GM23338 (cell line): ENCODE results near the gene KRT78. TPM values are rescaled to one million over a fixed set of nuclear protein-coding genes. Genes with fewer than 3 reads are reported as not detected.

Source experiments
- ATAC-seq: fragments of 200-7000 bp; cut with Tn5 transposase; 3 replicates; pipeline ENCODE4 v1.9.1; 2020
- DNase-seq: peaks from one replicate; pipeline ENCODE4 v3.0.0-alpha.2; 2015; ENCODE audit warnings: low spot score
- H2AFZ ChIP-seq: fragments of 200-600 bp; sonication (generic); 2 replicates; pipeline ENCODE4 v1.8.0; 2016; ENCODE audit warnings: antibody characterized with exemption, mild to moderate bottlenecking, moderate library complexity
- H3F3A ChIP-seq: fragments of 200-600 bp; sonication (generic); replicated peaks from 2 replicates; pipeline ENCODE4 v1.8.0; 2017; ENCODE audit warnings: antibody characterized with exemption, mixed run types, low read depth
- H3K27ac ChIP-seq: fragments of 200-600 bp; sonication (generic); 2 replicates; pipeline ENCODE4 v1.6.1; 2016; ENCODE audit warnings: low read depth
- H3K27me3 ChIP-seq: fragments of 200-600 bp; sonication (generic); 2 replicates; pipeline ENCODE4 v1.8.0; 2016; ENCODE audit warnings: mild to moderate bottlenecking, mixed run types, moderate library complexity; ENCODE audit not compliant: insufficient read depth
- H3K36me3 ChIP-seq: fragments of 200-600 bp; sonication (generic); 2 replicates; pipeline ENCODE4 v1.8.0; 2016; ENCODE audit warnings: mild to moderate bottlenecking; ENCODE audit not compliant: insufficient read depth
- H3K4me1 ChIP-seq: fragments of 200-600 bp; sonication (generic); 2 replicates; pipeline ENCODE4 v1.8.0; 2016; ENCODE audit warnings: mild to moderate bottlenecking, moderate library complexity; ENCODE audit not compliant: insufficient read depth
- H3K4me2 ChIP-seq: fragments of 200-600 bp; sonication (generic); 2 replicates; pipeline ENCODE4 v1.7.1; 2017; ENCODE audit warnings: mixed run types
- H3K4me3 ChIP-seq: fragments of 200-600 bp; sonication (generic); 2 replicates; pipeline ENCODE4 v1.6.1; 2016; ENCODE audit warnings: mixed run types
- H3K79me2 ChIP-seq: fragments of 200-600 bp; sonication (generic); replicated peaks from 2 replicates; pipeline ENCODE4 v1.8.0; 2017; ENCODE audit warnings: mild to moderate bottlenecking; ENCODE audit not compliant: insufficient read depth
- H3K9me2 ChIP-seq: fragments of 200-600 bp; sonication (generic); 2 replicates; pipeline ENCODE4 v1.8.0; 2017; ENCODE audit not compliant: insufficient read depth
- H4K20me1 ChIP-seq: fragments of 200-600 bp; sonication (generic); replicated peaks from 2 replicates; pipeline ENCODE4 v1.8.0; 2017; ENCODE audit warnings: mild to moderate bottlenecking; ENCODE audit not compliant: insufficient read depth
- H3K27ac Mint-ChIP-seq: 2 replicates; pipeline ENCODE4 v1.8.0; 2020; ENCODE audit warnings: inconsistent platforms, mild to moderate bottlenecking, moderate library complexity, mixed read lengths
- H3K27me3 Mint-ChIP-seq: 3 replicates; pipeline ENCODE4 v1.8.0; 2022; ENCODE audit warnings: low read depth, mild to moderate bottlenecking, moderate library complexity, mixed read lengths, inconsistent platforms; ENCODE audit not compliant: insufficient read depth, poor library complexity
- H3K36me3 Mint-ChIP-seq: 3 replicates; pipeline ENCODE4 v1.8.0; 2021; ENCODE audit warnings: low read depth, mild to moderate bottlenecking, inconsistent platforms, moderate library complexity, mixed read lengths
- H3K4me1 Mint-ChIP-seq: 3 replicates; pipeline ENCODE4 v1.8.0; 2020; ENCODE audit warnings: mild to moderate bottlenecking, inconsistent platforms, mixed read lengths
- H3K4me3 Mint-ChIP-seq: 3 replicates; pipeline ENCODE4 v1.8.0; 2021; ENCODE audit warnings: moderate library complexity, mild to moderate bottlenecking, inconsistent platforms, mixed read lengths
- H3K9me3 Mint-ChIP-seq: 3 replicates; pipeline ENCODE4 v1.8.0; 2020; ENCODE audit warnings: moderate library complexity, mild to moderate bottlenecking, inconsistent platforms, mixed read lengths
- CREB1 ChIP-seq: fragments of 250-450 bp; sonication (Bioruptor Pico); IDR thresholded peaks from 2 replicates; pipeline ENCODE4 v1.5.0; 2020; ENCODE audit warnings: low read depth, mild to moderate bottlenecking, moderate library complexity
- EZH2 ChIP-seq: fragments of 200-600 bp; sonication (generic); IDR thresholded peaks from one replicate; pipeline ENCODE4 v1.8.0; 2017; ENCODE audit warnings: antibody characterized with exemption, mild to moderate bottlenecking, low read depth; ENCODE audit not compliant: unreplicated experiment
- EZH2phosphoT487 ChIP-seq: fragments of 200-600 bp; sonication (generic); IDR thresholded peaks from one replicate; pipeline ENCODE4 v1.8.1; 2018; ENCODE audit warnings: antibody characterized with exemption; ENCODE audit not compliant: unreplicated experiment
- JUNB ChIP-seq: IDR thresholded peaks from one replicate; pipeline ENCODE4 v1.6.1; 2016; ENCODE audit warnings: antibody characterized with exemption; ENCODE audit not compliant: unreplicated experiment
- NANOG ChIP-seq: IDR thresholded peaks from 2 replicates; pipeline ENCODE4 v1.6.1; 2016; ENCODE audit warnings: antibody characterized with exemption, borderline replicate concordance
- POLR2AphosphoS5 ChIP-seq: IDR thresholded peaks from 2 replicates; pipeline ENCODE4 v1.6.1; 2016; ENCODE audit warnings: antibody characterized with exemption, low read depth
- STAT1 ChIP-seq: IDR thresholded peaks from one replicate; pipeline ENCODE4 v1.6.1; 2016; ENCODE audit warnings: antibody characterized with exemption; ENCODE audit not compliant: unreplicated experiment
- ZNF114 ChIP-seq: fragments of 250-450 bp; sonication (Bioruptor Pico); IDR thresholded peaks from 2 replicates; pipeline ENCODE4 v1.5.0; 2020; ENCODE audit warnings: mild to moderate bottlenecking, moderate library complexity
- ZNF331 ChIP-seq: fragments of 250-450 bp; sonication (Bioruptor Pico); IDR thresholded peaks from 2 replicates; pipeline ENCODE4 v1.5.0; 2020; ENCODE audit warnings: low read depth, mild to moderate bottlenecking, moderate library complexity
- polyA plus RNA-seq: library from polyadenylated mRNA; unstranded; fragments of >200 nt; fragmentation: Nextera tagmentation; extraction: Ambion mirVana; gene quantifications from 2 replicates; pipeline ENCODE4 v1.2.1, GENCODE V29; 2016
- total RNA-seq: library from RNA; depleted of rRNA; stranded (reverse); fragments of >200 nt; shearing (Covaris generic); gene quantifications from 2 replicates; pipeline ENCODE4 v1.2.3, GENCODE V29; 2014
- TF ChIP-seq, protein P1 (sequence below): IDR thresholded peaks from 2 replicates; pipeline ENCODE4 v1.6.1; 2016; ENCODE audit warnings: antibody characterized with exemption
- TF ChIP-seq, protein P2 (sequence below), 2 experiments: fragments of 200-600 bp in 1 of 2; sonication (generic) in 1 of 2; conservative IDR thresholded peaks; 2 replicates each; pipeline versions ENCODE4 v1.5.1 to v1.6.1; 2016 to 2017; ENCODE audit warnings: antibody characterized with exemption in 2 of 2, low read depth in 2 of 2, mild to moderate bottlenecking in 2 of 2, moderate library complexity in 1 of 2
- TF ChIP-seq, protein P3 (sequence below): IDR thresholded peaks from one replicate; pipeline ENCODE4 v1.6.1; 2018; ENCODE audit warnings: antibody characterized with exemption; ENCODE audit not compliant: unreplicated experiment
- TF ChIP-seq, protein P4 (sequence below): fragments of 250-450 bp; sonication (Bioruptor Pico); IDR thresholded peaks from 2 replicates; pipeline ENCODE4 v1.5.0; 2020; ENCODE audit warnings: mild to moderate bottlenecking, moderate library complexity

KRT78 gene
- total and polyA plus RNA-seq, 2 experiments from 2014 or later: not detected

DNA sequence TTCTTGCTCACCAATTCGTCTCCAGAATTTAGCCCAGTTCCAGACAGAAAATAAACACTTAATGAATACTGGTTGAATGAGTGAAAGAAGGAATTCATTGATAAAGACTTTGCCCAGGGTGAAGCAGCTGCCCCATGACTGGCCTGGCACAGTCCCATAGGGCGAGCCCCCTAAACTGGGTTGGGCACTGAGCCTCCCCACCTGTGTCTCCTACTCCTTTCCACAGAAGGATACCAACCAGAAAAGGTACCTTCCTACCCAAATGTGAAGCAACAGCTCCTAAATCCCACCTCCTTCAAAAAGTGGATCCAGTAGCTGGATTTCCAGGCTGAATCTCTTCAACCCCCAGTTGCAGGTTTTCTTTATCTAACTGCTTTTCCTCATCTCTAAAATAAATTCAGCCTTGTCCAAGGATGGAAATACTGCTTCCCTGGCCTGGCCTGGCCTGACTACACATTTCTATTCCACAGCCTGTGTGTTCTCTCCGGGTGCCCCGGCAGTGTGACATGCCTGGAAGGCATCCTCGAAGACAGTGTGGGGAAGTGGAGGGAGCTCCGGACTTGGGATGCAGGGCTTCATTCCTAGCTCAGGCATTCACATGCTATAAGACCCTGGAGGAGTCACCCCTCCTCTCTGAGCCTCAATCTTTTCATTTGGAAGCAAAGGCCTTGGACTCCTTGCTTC is 60.5 kb downstream of the KRT78 start:
- Mint-ChIP-seq H3K4me3 (no peak overlapping the region), H3K27ac (no peak overlapping the region), H3K36me3 (no peaks in the 10 kb centered on the region), H3K9me3 (no peaks in the 10 kb centered on the region), H3K27me3 (peaks cover 7% of the 10 kb centered on the region), H3K4me1 (peaks cover 5% of the 10 kb centered on the region)
- Histone ChIP-seq H3K4me2 (no peak overlapping the region), H3K9me2 (no peaks in the 10 kb centered on the region; the same call in 1 of the 2 replicates), H2AFZ (no peak overlapping the region), H3K79me2 (no peaks in the 10 kb centered on the region), H3K27me3 (no peaks in the 10 kb centered on the region), H4K20me1 (no peaks in the 10 kb centered on the region), H3K4me3 (no peak overlapping the region), H3F3A (no peaks in the 10 kb centered on the region), H3K36me3 (no peaks in the 10 kb centered on the region), H3K4me1 (no peaks in the 10 kb centered on the region), H3K27ac (no peak overlapping the region)
- DNase-seq (no peak), ATAC-seq (no peak)
- no peak for TF ChIP-seq POLR2AphosphoS5
- no peak for TF ChIP-seq ZNF114
- TF ChIP-seq ZNF331 (CRISPR knock-in tag): no peak
- no peak for TF ChIP-seq NANOG
- no peak for TF ChIP-seq EZH2
- no peak for TF ChIP-seq CREB1 (CRISPR knock-in tag)
- TF ChIP-seq, protein P1, sequence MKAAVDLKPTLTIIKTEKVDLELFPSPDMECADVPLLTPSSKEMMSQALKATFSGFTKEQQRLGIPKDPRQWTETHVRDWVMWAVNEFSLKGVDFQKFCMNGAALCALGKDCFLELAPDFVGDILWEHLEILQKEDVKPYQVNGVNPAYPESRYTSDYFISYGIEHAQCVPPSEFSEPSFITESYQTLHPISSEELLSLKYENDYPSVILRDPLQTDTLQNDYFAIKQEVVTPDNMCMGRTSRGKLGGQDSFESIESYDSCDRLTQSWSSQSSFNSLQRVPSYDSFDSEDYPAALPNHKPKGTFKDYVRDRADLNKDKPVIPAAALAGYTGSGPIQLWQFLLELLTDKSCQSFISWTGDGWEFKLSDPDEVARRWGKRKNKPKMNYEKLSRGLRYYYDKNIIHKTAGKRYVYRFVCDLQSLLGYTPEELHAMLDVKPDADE: no peak
- no peak for TF ChIP-seq EZH2phosphoT487
- TF ChIP-seq, protein P2, sequence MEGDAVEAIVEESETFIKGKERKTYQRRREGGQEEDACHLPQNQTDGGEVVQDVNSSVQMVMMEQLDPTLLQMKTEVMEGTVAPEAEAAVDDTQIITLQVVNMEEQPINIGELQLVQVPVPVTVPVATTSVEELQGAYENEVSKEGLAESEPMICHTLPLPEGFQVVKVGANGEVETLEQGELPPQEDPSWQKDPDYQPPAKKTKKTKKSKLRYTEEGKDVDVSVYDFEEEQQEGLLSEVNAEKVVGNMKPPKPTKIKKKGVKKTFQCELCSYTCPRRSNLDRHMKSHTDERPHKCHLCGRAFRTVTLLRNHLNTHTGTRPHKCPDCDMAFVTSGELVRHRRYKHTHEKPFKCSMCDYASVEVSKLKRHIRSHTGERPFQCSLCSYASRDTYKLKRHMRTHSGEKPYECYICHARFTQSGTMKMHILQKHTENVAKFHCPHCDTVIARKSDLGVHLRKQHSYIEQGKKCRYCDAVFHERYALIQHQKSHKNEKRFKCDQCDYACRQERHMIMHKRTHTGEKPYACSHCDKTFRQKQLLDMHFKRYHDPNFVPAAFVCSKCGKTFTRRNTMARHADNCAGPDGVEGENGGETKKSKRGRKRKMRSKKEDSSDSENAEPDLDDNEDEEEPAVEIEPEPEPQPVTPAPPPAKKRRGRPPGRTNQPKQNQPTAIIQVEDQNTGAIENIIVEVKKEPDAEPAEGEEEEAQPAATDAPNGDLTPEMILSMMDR (conservative IDR thresholded peaks at IDR 0.05; ENCODE audit: low read depth in 2 of 2): no peak
- no peak for TF ChIP-seq STAT1
- TF ChIP-seq, protein P3, sequence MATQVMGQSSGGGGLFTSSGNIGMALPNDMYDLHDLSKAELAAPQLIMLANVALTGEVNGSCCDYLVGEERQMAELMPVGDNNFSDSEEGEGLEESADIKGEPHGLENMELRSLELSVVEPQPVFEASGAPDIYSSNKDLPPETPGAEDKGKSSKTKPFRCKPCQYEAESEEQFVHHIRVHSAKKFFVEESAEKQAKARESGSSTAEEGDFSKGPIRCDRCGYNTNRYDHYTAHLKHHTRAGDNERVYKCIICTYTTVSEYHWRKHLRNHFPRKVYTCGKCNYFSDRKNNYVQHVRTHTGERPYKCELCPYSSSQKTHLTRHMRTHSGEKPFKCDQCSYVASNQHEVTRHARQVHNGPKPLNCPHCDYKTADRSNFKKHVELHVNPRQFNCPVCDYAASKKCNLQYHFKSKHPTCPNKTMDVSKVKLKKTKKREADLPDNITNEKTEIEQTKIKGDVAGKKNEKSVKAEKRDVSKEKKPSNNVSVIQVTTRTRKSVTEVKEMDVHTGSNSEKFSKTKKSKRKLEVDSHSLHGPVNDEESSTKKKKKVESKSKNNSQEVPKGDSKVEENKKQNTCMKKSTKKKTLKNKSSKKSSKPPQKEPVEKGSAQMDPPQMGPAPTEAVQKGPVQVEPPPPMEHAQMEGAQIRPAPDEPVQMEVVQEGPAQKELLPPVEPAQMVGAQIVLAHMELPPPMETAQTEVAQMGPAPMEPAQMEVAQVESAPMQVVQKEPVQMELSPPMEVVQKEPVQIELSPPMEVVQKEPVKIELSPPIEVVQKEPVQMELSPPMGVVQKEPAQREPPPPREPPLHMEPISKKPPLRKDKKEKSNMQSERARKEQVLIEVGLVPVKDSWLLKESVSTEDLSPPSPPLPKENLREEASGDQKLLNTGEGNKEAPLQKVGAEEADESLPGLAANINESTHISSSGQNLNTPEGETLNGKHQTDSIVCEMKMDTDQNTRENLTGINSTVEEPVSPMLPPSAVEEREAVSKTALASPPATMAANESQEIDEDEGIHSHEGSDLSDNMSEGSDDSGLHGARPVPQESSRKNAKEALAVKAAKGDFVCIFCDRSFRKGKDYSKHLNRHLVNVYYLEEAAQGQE: no peak
- no peak for TF ChIP-seq JUNB
- TF ChIP-seq, protein P4, sequence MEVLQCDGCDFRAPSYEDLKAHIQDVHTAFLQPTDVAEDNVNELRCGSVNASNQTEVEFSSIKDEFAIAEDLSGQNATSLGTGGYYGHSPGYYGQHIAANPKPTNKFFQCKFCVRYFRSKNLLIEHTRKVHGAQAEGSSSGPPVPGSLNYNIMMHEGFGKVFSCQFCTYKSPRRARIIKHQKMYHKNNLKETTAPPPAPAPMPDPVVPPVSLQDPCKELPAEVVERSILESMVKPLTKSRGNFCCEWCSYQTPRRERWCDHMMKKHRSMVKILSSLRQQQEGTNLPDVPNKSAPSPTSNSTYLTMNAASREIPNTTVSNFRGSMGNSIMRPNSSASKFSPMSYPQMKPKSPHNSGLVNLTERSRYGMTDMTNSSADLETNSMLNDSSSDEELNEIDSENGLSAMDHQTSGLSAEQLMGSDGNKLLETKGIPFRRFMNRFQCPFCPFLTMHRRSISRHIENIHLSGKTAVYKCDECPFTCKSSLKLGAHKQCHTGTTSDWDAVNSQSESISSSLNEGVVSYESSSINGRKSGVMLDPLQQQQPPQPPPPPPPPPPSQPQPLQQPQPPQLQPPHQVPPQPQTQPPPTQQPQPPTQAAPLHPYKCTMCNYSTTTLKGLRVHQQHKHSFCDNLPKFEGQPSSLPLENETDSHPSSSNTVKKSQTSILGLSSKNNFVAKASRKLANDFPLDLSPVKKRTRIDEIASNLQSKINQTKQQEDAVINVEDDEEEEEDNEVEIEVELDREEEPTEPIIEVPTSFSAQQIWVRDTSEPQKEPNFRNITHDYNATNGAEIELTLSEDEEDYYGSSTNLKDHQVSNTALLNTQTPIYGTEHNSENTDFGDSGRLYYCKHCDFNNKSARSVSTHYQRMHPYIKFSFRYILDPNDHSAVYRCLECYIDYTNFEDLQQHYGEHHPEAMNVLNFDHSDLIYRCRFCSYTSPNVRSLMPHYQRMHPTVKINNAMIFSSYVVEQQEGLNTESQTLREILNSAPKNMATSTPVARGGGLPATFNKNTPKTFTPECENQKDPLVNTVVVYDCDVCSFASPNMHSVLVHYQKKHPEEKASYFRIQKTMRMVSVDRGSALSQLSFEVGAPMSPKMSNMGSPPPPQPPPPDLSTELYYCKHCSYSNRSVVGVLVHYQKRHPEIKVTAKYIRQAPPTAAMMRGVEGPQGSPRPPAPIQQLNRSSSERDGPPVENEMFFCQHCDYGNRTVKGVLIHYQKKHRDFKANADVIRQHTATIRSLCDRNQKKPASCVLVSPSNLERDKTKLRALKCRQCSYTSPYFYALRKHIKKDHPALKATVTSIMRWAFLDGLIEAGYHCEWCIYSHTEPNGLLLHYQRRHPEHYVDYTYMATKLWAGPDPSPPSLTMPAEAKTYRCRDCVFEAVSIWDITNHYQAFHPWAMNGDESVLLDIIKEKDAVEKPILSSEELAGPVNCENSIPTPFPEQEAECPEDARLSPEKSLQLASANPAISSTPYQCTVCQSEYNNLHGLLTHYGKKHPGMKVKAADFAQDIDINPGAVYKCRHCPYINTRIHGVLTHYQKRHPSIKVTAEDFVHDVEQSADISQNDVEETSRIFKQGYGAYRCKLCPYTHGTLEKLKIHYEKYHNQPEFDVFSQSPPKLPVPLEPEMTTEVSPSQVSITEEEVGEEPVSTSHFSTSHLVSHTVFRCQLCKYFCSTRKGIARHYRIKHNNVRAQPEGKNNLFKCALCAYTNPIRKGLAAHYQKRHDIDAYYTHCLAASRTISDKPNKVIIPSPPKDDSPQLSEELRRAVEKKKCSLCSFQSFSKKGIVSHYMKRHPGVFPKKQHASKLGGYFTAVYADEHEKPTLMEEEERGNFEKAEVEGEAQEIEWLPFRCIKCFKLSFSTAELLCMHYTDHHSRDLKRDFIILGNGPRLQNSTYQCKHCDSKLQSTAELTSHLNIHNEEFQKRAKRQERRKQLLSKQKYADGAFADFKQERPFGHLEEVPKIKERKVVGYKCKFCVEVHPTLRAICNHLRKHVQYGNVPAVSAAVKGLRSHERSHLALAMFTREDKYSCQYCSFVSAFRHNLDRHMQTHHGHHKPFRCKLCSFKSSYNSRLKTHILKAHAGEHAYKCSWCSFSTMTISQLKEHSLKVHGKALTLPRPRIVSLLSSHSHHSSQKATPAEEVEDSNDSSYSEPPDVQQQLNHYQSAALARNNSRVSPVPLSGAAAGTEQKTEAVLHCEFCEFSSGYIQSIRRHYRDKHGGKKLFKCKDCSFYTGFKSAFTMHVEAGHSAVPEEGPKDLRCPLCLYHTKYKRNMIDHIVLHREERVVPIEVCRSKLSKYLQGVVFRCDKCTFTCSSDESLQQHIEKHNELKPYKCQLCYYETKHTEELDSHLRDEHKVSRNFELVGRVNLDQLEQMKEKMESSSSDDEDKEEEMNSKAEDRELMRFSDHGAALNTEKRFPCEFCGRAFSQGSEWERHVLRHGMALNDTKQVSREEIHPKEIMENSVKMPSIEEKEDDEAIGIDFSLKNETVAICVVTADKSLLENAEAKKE: no peak
